H1 (cell line): ENCODE results near the gene FRMD4B. TPM values are rescaled to one million over a fixed set of nuclear protein-coding genes. Genes with fewer than 3 reads are reported as not detected.

Experiments used
- CTCF ChIA-PET: fragments of 300-600 bp; sonication (Branson Sonifier 250); formaldehyde crosslinking; loops from one replicate; lab custom pipeline; 2021; ENCODE audit not compliant: partially characterized antibody; lab: Charles Lee
- POLR2A ChIA-PET: fragments of 300-600 bp; sonication (Branson Sonifier 250); formaldehyde crosslinking; loops from one replicate; lab custom pipeline; 2021; ENCODE audit warnings: inconsistent platforms; ENCODE audit not compliant: partially characterized antibody; lab: Charles Lee
- DNase-seq, 2 experiments: peaks; one replicate each; pipeline versions ENCODE4 v3.0.0 to v3.0.0-alpha.2; 2010 to 2022; ENCODE audit warnings: low spot score in 2 of 2, low read depth in 1 of 2, mixed read lengths in 1 of 2
- FAIRE-seq: peaks from 2 replicates; lab custom pipeline; 2011; peaks lifted over from hg19 to GRCh38; lab: Jason Lieb, UNC
- H2AFZ ChIP-seq: 2 replicates; pipeline ENCODE4 v1.8.1; 2012; ENCODE audit warnings: low read length, inconsistent platforms
- H2AK5ac ChIP-seq: 2 replicates; pipeline ENCODE4 v1.6.1; 2013; ENCODE audit warnings: low read depth, low read length
- H2BK120ac ChIP-seq: replicated peaks from 2 replicates; pipeline ENCODE3; 2013; ENCODE audit warnings: low read depth, low read length, inconsistent platforms
- H2BK12ac ChIP-seq: 2 replicates; pipeline ENCODE4 v1.6.1; 2013; ENCODE audit warnings: low read depth, low read length
- H2BK15ac ChIP-seq: 2 replicates; pipeline ENCODE4 v1.6.1; 2013; ENCODE audit warnings: low read length
- H2BK20ac ChIP-seq: 2 replicates; pipeline ENCODE4 v1.6.1; 2013; ENCODE audit warnings: low read length
- H2BK5ac ChIP-seq: 2 replicates; pipeline ENCODE4 v1.6.1; 2013; ENCODE audit warnings: low read depth, low read length
- H3K14ac ChIP-seq: 2 replicates; pipeline ENCODE4 v1.6.1; 2013; ENCODE audit warnings: inconsistent platforms; ENCODE audit not compliant: insufficient read length
- H3K18ac ChIP-seq: 2 replicates; pipeline ENCODE4 v1.6.1; 2013; ENCODE audit warnings: low read length; ENCODE audit errors: extremely low read depth
- H3K23ac ChIP-seq: 2 replicates; pipeline ENCODE4 v1.6.1; 2013; ENCODE audit warnings: inconsistent platforms; ENCODE audit not compliant: insufficient read length
- H3K23me2 ChIP-seq: 2 replicates; pipeline ENCODE4 v1.6.1; 2013; ENCODE audit warnings: low read depth, low read length
- H3K27ac ChIP-seq: 2 replicates; pipeline ENCODE4 v1.6.1; 2011; ENCODE audit warnings: low read depth, low read length, inconsistent platforms
- H3K27me3 ChIP-seq, 4 experiments: replicated peaks in 1 of 4; 1 replicate in 1 of 4; 2 replicates in 3 of 4; pipeline versions ENCODE4 v1.6.1 to v1.8.1; 2011 to 2013; ENCODE audit warnings: low read length in 3 of 4, mild to moderate bottlenecking in 3 of 4, inconsistent platforms in 2 of 4, mixed read lengths in 2 of 4, moderate library complexity in 1 of 4; ENCODE audit not compliant: control insufficient read depth in 3 of 4, insufficient read depth in 3 of 4; ENCODE audit errors: extremely low read depth in 1 of 4
- H3K36me3 ChIP-seq, 4 experiments: 2 replicates each; pipeline versions ENCODE4 v1.6.1 to v1.8.1; 2011 to 2013; ENCODE audit warnings: mild to moderate bottlenecking in 4 of 4, low read length in 3 of 4, moderate library complexity in 2 of 4, control low read depth in 1 of 4, inconsistent platforms in 1 of 4; ENCODE audit not compliant: insufficient read depth in 4 of 4, control insufficient read depth in 2 of 4
- H3K4ac ChIP-seq: replicated peaks from 2 replicates; pipeline ENCODE3; 2013; ENCODE audit warnings: low read length, low read depth, mixed read lengths, inconsistent platforms; ENCODE audit not compliant: insufficient read length
- H3K4me1 ChIP-seq, 4 experiments: replicated peaks in 1 of 4; 1 replicate in 1 of 4; 2 replicates in 3 of 4; pipeline versions ENCODE4 v1.6.1 to v1.8.1; 2011 to 2013; ENCODE audit warnings: low read length in 3 of 4, inconsistent platforms in 2 of 4, mixed read lengths in 1 of 4; ENCODE audit not compliant: insufficient read depth in 4 of 4, control insufficient read depth in 3 of 4
- H3K4me2 ChIP-seq, 2 experiments: 2 replicates each; pipeline versions ENCODE4 v1.6.1 to v1.8.1; 2011 to 2013; ENCODE audit warnings: low read depth in 2 of 2, low read length in 2 of 2, control low read depth in 1 of 2, inconsistent platforms in 1 of 2, mild to moderate bottlenecking in 1 of 2; ENCODE audit not compliant: insufficient read depth in 1 of 2
- H3K4me3 ChIP-seq, 4 experiments: fragments of 200-600, 300-600 bp in 1 of 4; sonication (generic), shearing (Covaris generic), sonication (Bioruptor Twin) in 1 of 4; 2 replicates each; pipeline versions ENCODE4 v1.5.1 to v1.8.1; 2011 to 2016; ENCODE audit warnings: low read length in 4 of 4, low read depth in 3 of 4, control low read depth in 2 of 4, inconsistent platforms in 2 of 4, mild to moderate bottlenecking in 2 of 4, mixed read lengths in 1 of 4, moderate library complexity in 1 of 4; ENCODE audit not compliant: insufficient read depth in 2 of 4; ENCODE audit errors: extremely low read depth in 1 of 4
- H3K56ac ChIP-seq: replicated peaks from 2 replicates; pipeline ENCODE3; 2013; ENCODE audit warnings: low read depth, mild to moderate bottlenecking, mixed read lengths, low read length, inconsistent platforms; ENCODE audit not compliant: insufficient read length
- H3K79me1 ChIP-seq: 2 replicates; pipeline ENCODE4 v1.6.1; 2013; ENCODE audit warnings: low read depth, low read length, control low read depth
- H3K79me2 ChIP-seq, 2 experiments: 2 replicates each; pipeline versions ENCODE4 v1.6.1 to v1.8.1; 2012 to 2013; ENCODE audit warnings: low read length in 2 of 2, mild to moderate bottlenecking in 2 of 2, inconsistent platforms in 1 of 2; ENCODE audit not compliant: insufficient read depth in 2 of 2, control insufficient read depth in 1 of 2
- H3K9ac ChIP-seq, 4 experiments: replicated peaks in 1 of 4; 1 replicate in 1 of 4; 2 replicates in 3 of 4; pipeline versions ENCODE4 v1.6.1 to v1.8.1; 2011 to 2013; ENCODE audit warnings: low read depth in 3 of 4, low read length in 3 of 4, control low read depth in 2 of 4, mild to moderate bottlenecking in 2 of 4, moderate library complexity in 2 of 4, inconsistent platforms in 1 of 4; ENCODE audit errors: extremely low read depth in 1 of 4
- H3K9me3 ChIP-seq, 2 experiments: 2 replicates each; pipeline versions ENCODE4 v1.6.1 to v1.8.1; 2012 to 2013; ENCODE audit warnings: mild to moderate bottlenecking in 2 of 2, moderate library complexity in 2 of 2, control low read depth in 1 of 2, inconsistent platforms in 1 of 2, low read depth in 1 of 2, low read length in 1 of 2, mixed read lengths in 1 of 2; ENCODE audit not compliant: insufficient read depth in 2 of 2
- H4K20me1 ChIP-seq, 2 experiments: replicated peaks in 1 of 2; 2 replicates each; pipeline versions ENCODE3 to v1.8.1; 2011 to 2013; ENCODE audit warnings: inconsistent platforms in 2 of 2, low read length in 2 of 2, mild to moderate bottlenecking in 1 of 2; ENCODE audit not compliant: insufficient read depth in 2 of 2, control insufficient read depth in 1 of 2
- H4K5ac ChIP-seq: 2 replicates; pipeline ENCODE4 v1.6.1; 2013; ENCODE audit warnings: low read length, low read depth, mixed read lengths, inconsistent platforms; ENCODE audit not compliant: insufficient read length
- H4K8ac ChIP-seq: 2 replicates; pipeline ENCODE4 v1.8.0; 2013; ENCODE audit warnings: mild to moderate bottlenecking, moderate library complexity, low read length, inconsistent platforms; ENCODE audit not compliant: insufficient read depth; ENCODE audit errors: extremely low read depth
- H4K91ac ChIP-seq: replicated peaks from 2 replicates; pipeline ENCODE3; 2013; ENCODE audit warnings: low read length, mixed read lengths, inconsistent platforms; ENCODE audit not compliant: insufficient read length
- GABPA ChIP-seq: IDR thresholded peaks from 2 replicates; pipeline ENCODE4 v1.6.1; 2011; ENCODE audit warnings: mild to moderate bottlenecking, low read length, moderate library complexity, borderline replicate concordance; ENCODE audit not compliant: insufficient read depth
- SIRT6 ChIP-seq: IDR thresholded peaks from one replicate; pipeline ENCODE4 v1.7.1; 2012; ENCODE audit warnings: low read length, inconsistent platforms
- WGBS, 2 experiments: shearing (Covaris generic) in 1 of 2; methylation state at CpG; one replicate each; pipeline versions ENCODE4 v1.1.6 to v1.1.7; 2013 to 2015; ENCODE audit warnings: low lambda C conversion rate in 2 of 2, mixed read lengths in 2 of 2, inconsistent platforms in 1 of 2, low coverage in 1 of 2, missing lambda C conversion rate in 1 of 2; ENCODE audit not compliant: insufficient replicate concordance in 2 of 2, insufficient coverage in 1 of 2, insufficient read length in 1 of 2; ENCODE audit errors: extremely low coverage in 1 of 2, missing lambda C conversion rate in 1 of 2; 5-methylcytosine and 5-hydroxymethylcytosine counted together
- polyA plus RNA-seq, 7 experiments: library from polyadenylated mRNA; depleted of rRNA in 3 of 7; stranded (reverse) in 5 of 7; unstranded in 2 of 7; fragments of >200 nt in 5 of 7; fragments of 200-250 nt in 2 of 7; gene quantifications; 1 replicate in 5 of 7; 2 replicates in 1 of 7; 4 replicates in 1 of 7; pipeline versions ENCODE4 v1.2.1 to v1.2.3, GENCODE V29; 2011 to 2013; ENCODE audit warnings: missing spikeins in 2 of 7, mixed read lengths in 2 of 7
- total RNA-seq: library from RNA; stranded (reverse); fragmentation: NEBNext Ultra II Directional; extraction: Animal tissue kit (Norgen Biotek cat#: 25700); gene quantifications from 2 replicates; pipeline ENCODE4 v1.2.1, GENCODE V29; 2021

The FRMD4B gene
- total and polyA plus RNA-seq, 2 of the 8 experiments (the other 6 are each of a cell fraction or from before 2014, with no cell fraction given): 2.7 to 7.2 TPM

DNA sequence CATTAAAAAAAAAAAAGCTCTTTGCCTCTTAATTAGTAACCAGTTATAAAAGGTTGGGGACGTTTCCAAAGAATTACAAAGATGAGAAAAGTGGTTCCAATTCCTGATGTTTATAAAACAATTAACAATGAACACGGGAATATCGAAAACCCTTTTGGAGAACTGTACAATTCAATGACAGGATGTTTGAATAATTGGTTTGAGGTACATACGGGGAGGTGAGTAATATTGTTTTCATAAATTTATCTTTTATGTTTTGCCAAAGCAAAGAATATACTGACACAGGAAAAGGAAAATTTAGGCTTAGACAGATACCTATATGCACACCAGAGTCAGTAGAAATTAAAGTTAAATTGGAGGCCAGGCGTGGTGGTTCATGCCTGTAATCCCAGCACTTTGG is 168.9 kb downstream of the FRMD4B start:
- Histone ChIP-seq H3K9ac (no peak overlapping the region), H4K5ac (no peak overlapping the region), H3K36me3 (no peaks in the 10 kb centered on the region; a peak in 1 of 8 replicates), H2BK5ac (no peak overlapping the region), H3K79me1 (no peaks in the 10 kb centered on the region), H2BK12ac (no peak overlapping the region), H4K20me1 (no peaks in the 10 kb centered on the region), H3K23ac (no peak overlapping the region), H4K91ac (no peak overlapping the region), H3K27ac (no peak overlapping the region), H3K4me3 (no peak overlapping the region), H3K23me2 (no peaks in the 10 kb centered on the region), H3K4me2 (no peak overlapping the region), H3K18ac (no peak overlapping the region), H2AK5ac (no peak overlapping the region), H3K4me1 (no peaks in the 10 kb centered on the region), H3K4ac (no peak overlapping the region), H3K56ac (no peak overlapping the region), H2BK120ac (no peak overlapping the region), H3K9me3 (no peaks in the 10 kb centered on the region), H3K79me2 (no peaks in the 10 kb centered on the region), H2AFZ (no peak overlapping the region), H4K8ac (no peak overlapping the region), H3K14ac (no peak overlapping the region), H2BK20ac (no peak overlapping the region), H2BK15ac (no peak overlapping the region), H3K27me3 (no peaks in the 10 kb centered on the region)
- DNase-seq (no peak), FAIRE-seq (no peak)
- WGBS, 2 experiments: 68% methylated on average over 5 of the region's 5 CpGs; no CpG with 5 or more reads in 1 of the 2 experiments
- ChIA-PET POLR2A (no interaction called here), CTCF (interaction anchor here (1.7 kb wide), 1 partner anchor 90 kb away, joined by 3 read pairs; no protein-coding TSS in a partner anchor)
- no peak for TF ChIP-seq GABPA
- no peak for TF ChIP-seq SIRT6
